Esophagus mucosa (tissue), 1 donor: ENCODE data around the gene DOCK1. TPM values are rescaled to one million over a fixed set of nuclear protein-coding genes. Genes with fewer than 3 reads are reported as not detected.
"Not testable (repeated sequence)": the region's sequence is repeated elsewhere in the genome, so short reads cannot be mapped to it uniquely, and the experiment has no call there.

ENCODE experiments used
- ATAC-seq: fragments of 200-7000 bp; cut with Tn5 transposase; one replicate; pipeline ENCODE4 v1.9.1; 2020
- total RNA-seq: library from RNA; stranded (reverse); gene quantifications from one replicate; pipeline ENCODE4 v1.2.4, GENCODE V29; 2023
- donor health status: DM: yes; HTN: yes; CAD: no.

DOCK1 gene
- total RNA-seq = 37.6 TPM

- peak; percentile 70 for ATAC-seq
These were observed at the start of gene DOCK1 for GRCh38 chr10:126904818-126905701. Gene DOCK1 (plus strand): TSS chr10:126905428. CDS start chr10:126905518, 90 bp downstream.

- ATAC-seq = no peak
These were observed 47.9 kb upstream of the DOCK1 start for GRCh38 chr10:126857178-126857806.

GRCh38 chr10:126867567-126868365 is 37.5 kb upstream of the DOCK1 start:
- no peak for ATAC-seq

GRCh38 chr10:126868371-126868770 is 36.9 kb upstream of the DOCK1 start:
- ATAC-seq = no peak

- ATAC-seq = no peak
These were observed 33.1 kb upstream of the DOCK1 start for GRCh38 chr10:126872135-126872534.

GRCh38 chr10:126872768-126873167 is 32.5 kb upstream of the DOCK1 start:
- ATAC-seq = no peak

- no peak for ATAC-seq
These were observed 28.8 kb upstream of the DOCK1 start for GRCh38 chr10:126876456-126876855.

GRCh38 chr10:126877390-126877789 is 27.8 kb upstream of the DOCK1 start:
- ATAC-seq = no peak

- no peak for ATAC-seq
These were observed 26.6 kb upstream of the DOCK1 start for GRCh38 chr10:126878594-126878993.

- no peak for ATAC-seq
These were observed 24.3 kb upstream of the DOCK1 start for GRCh38 chr10:126880926-126881325.

GRCh38 chr10:126882055-126882454 is 23.2 kb upstream of the DOCK1 start:
- not testable (repeated sequence) for ATAC-seq

- ATAC-seq = peak; percentile 79
These were observed 16.8 kb upstream of the DOCK1 start for GRCh38 chr10:126888436-126888835.

GRCh38 chr10:126889421-126889820 is 15.8 kb upstream of the DOCK1 start:
- ATAC-seq = no peak

- not testable (repeated sequence) for ATAC-seq
These were observed 14.4 kb upstream of the DOCK1 start for GRCh38 chr10:126890797-126891196.

GRCh38 chr10:126892226-126893175 is 12.7 kb upstream of the DOCK1 start:
- ATAC-seq = no peak

- no peak for ATAC-seq
These were observed 12.0 kb upstream of the DOCK1 start for GRCh38 chr10:126893206-126893605.

- no peak for ATAC-seq
These were observed 11.4 kb upstream of the DOCK1 start for GRCh38 chr10:126893841-126894240.

- ATAC-seq = no peak
These were observed 9.9 kb upstream of the DOCK1 start for GRCh38 chr10:126895214-126895781.

- no peak for ATAC-seq
These were observed 6.8 kb upstream of the DOCK1 start for GRCh38 chr10:126898460-126898859.

- not testable (repeated sequence) for ATAC-seq
These were observed 5.7 kb upstream of the DOCK1 start for GRCh38 chr10:126899529-126899928.

GRCh38 chr10:126902157-126902556 is 3.1 kb upstream of the DOCK1 start:
- ATAC-seq = peak; percentile 61
